OCI-LY7 (cell line): ENCODE results near the gene SLC25A13. TPM values are rescaled to one million over a fixed set of nuclear protein-coding genes. Genes with fewer than 3 reads are reported as not detected.

Experiments
- BruUV-seq: library from RNA; stranded (reverse); fragments of 400-500 nt; replicated peaks from 2 replicates; lab custom pipeline; 2021; lab: Mats Ljungman, UMichigan
- CTCF ChIA-PET: fragments of 300-600 bp; sonication (Branson Sonifier 250); formaldehyde crosslinking; loops from one replicate; lab custom pipeline; 2022; ENCODE audit warnings: antibody characterized with exemption; ENCODE audit not compliant: unreplicated experiment; lab: Charles Lee
- POLR2A ChIA-PET: fragments of 300-600 bp; sonication (Branson Sonifier 250); formaldehyde crosslinking; loops from one replicate; lab custom pipeline; 2022; ENCODE audit warnings: antibody characterized with exemption; lab: Charles Lee
- DNase-seq: peaks from one replicate; pipeline ENCODE4 v3.0.0-alpha.2; 2015; ENCODE audit warnings: low spot score
- H2AFZ ChIP-seq: fragments of 200-600 bp; sonication (generic), shearing (Covaris generic); 2 replicates; pipeline ENCODE4 v1.6.1; 2014; ENCODE audit warnings: mild to moderate bottlenecking, antibody characterized with exemption, low read length, moderate library complexity
- H3K27ac ChIP-seq: fragments of 200-600 bp; sonication (generic); 2 replicates; pipeline ENCODE4 v1.5.1; 2014; ENCODE audit warnings: mixed run types, low read depth, mild to moderate bottlenecking, moderate library complexity, low read length, inconsistent platforms; ENCODE audit not compliant: poor library complexity, severe bottlenecking
- H3K36me3 ChIP-seq: fragments of 200-600 bp; sonication (generic); 2 replicates; pipeline ENCODE4 v1.6.1; 2014; ENCODE audit warnings: mild to moderate bottlenecking, antibody characterized with exemption, low read length, moderate library complexity, mixed read lengths; ENCODE audit not compliant: insufficient read depth
- H3K4me1 ChIP-seq: fragments of 200-600 bp; sonication (generic); 2 replicates; pipeline ENCODE4 v1.5.1; 2014; ENCODE audit warnings: mild to moderate bottlenecking, low read length; ENCODE audit not compliant: insufficient read depth, poor library complexity, severe bottlenecking
- H3K4me2 ChIP-seq: fragments of 200-600 bp; sonication (generic); 2 replicates; pipeline ENCODE4 v1.6.1; 2014; ENCODE audit warnings: mild to moderate bottlenecking, low read length
- H3K4me3 ChIP-seq: fragments of 200-600 bp; sonication (generic); 2 replicates; pipeline ENCODE4 v1.5.1; 2014; ENCODE audit warnings: mild to moderate bottlenecking, low read depth, low read length; ENCODE audit not compliant: poor library complexity, severe bottlenecking
- H3K79me2 ChIP-seq: fragments of 200-600 bp; sonication (generic); 2 replicates; pipeline ENCODE4 v1.6.1; 2016; ENCODE audit warnings: low read depth, mild to moderate bottlenecking, low read length, moderate library complexity, mixed read lengths; ENCODE audit not compliant: insufficient read depth
- H3K9me2 ChIP-seq: fragments of 200-600 bp; sonication (generic); 2 replicates; pipeline ENCODE4 v1.6.1; 2016; ENCODE audit warnings: mild to moderate bottlenecking, low read length, mixed read lengths; ENCODE audit not compliant: insufficient read depth
- H3K9me3 ChIP-seq: fragments of 200-600 bp; sonication (generic); 2 replicates; pipeline ENCODE4 v1.6.1; 2014; ENCODE audit warnings: mild to moderate bottlenecking, mixed run types, low read length, mixed read lengths
- H4K20me1 ChIP-seq: fragments of 200-600 bp; sonication (generic); 2 replicates; pipeline ENCODE4 v1.6.1; 2014; ENCODE audit warnings: mild to moderate bottlenecking, antibody characterized with exemption, low read length, moderate library complexity, mixed read lengths; ENCODE audit not compliant: insufficient read depth
- EZH2phosphoT487 ChIP-seq: fragments of 200-600 bp; sonication (generic); IDR thresholded peaks from 2 replicates; pipeline ENCODE4 v1.6.1; 2018; ENCODE audit warnings: low read depth, borderline replicate concordance, mild to moderate bottlenecking, mixed run types, antibody characterized with exemption, low read length, moderate library complexity, mixed read lengths
- intact Hi-C: fragments of 100-400 bp; cut with micrococcal nuclease; formaldehyde crosslinking; loops from one replicate; pipeline ENCODE4 v1.10.0; 2022; ENCODE audit not compliant: unreplicated experiment
- total RNA-seq, 2 experiments: library from RNA; depleted of rRNA in 1 of 2; stranded (reverse); fragments of >200 nt in 1 of 2; shearing (Covaris generic) in 1 of 2; gene quantifications; 2 replicates each; pipeline ENCODE4 v1.2.3, GENCODE V29; 2014 to 2022
- TF ChIP-seq, protein P1 (sequence below): fragments of 200-600 bp; sonication (generic); conservative IDR thresholded peaks from 2 replicates; pipeline ENCODE4 v1.5.1; 2014; ENCODE audit warnings: mild to moderate bottlenecking, antibody characterized with exemption, low read length, moderate library complexity, mixed read lengths

SLC25A13 gene
- total RNA-seq, 2 experiments from 2014 or later: 0.63 TPM; not detected in 1

DNA sequence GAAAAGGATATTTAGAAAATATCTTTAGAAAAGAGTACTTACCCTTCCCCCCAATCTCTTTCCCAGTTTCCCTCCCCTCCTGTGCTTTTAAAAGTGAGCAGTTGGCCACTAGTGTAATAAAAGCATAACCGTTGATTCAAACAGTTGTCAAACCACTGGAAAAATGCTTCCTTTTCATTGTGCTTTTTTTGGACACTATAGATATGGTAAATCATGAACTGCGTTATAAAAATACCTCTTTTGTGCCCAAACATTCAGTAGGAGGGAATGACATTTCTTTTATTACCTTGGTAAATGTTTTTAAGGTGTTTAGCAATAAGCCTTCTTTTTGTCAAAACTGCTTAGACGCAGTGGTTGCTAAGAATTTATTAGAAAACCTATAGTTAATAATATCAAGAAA is 232.4 kb downstream of the SLC25A13 start:
- H3K27ac ChIP-seq: no peak overlapping the region
- no peaks in the 10 kb centered on the region for H3K79me2 ChIP-seq
- H3K4me1 ChIP-seq: no peaks in the 10 kb centered on the region
- H3K4me3 ChIP-seq: no peak overlapping the region
- no peak overlapping the region for H3K4me2 ChIP-seq
- DNase-seq: no peak
- H3K9me2 ChIP-seq: no peaks in the 10 kb centered on the region
- POLR2A ChIA-PET: interaction anchor here (0.7 kb wide), 1 partner anchor 397 kb away, joined by 4 read pairs; no protein-coding TSS in a partner anchor
- H4K20me1 ChIP-seq: no peaks in the 10 kb centered on the region
- CTCF ChIA-PET: no interaction called here
- H3K36me3 ChIP-seq: no peaks in the 10 kb centered on the region
- intact Hi-C loops: no loop called here
- BruUV-seq: no TSS peak
- TF ChIP-seq, protein P1, sequence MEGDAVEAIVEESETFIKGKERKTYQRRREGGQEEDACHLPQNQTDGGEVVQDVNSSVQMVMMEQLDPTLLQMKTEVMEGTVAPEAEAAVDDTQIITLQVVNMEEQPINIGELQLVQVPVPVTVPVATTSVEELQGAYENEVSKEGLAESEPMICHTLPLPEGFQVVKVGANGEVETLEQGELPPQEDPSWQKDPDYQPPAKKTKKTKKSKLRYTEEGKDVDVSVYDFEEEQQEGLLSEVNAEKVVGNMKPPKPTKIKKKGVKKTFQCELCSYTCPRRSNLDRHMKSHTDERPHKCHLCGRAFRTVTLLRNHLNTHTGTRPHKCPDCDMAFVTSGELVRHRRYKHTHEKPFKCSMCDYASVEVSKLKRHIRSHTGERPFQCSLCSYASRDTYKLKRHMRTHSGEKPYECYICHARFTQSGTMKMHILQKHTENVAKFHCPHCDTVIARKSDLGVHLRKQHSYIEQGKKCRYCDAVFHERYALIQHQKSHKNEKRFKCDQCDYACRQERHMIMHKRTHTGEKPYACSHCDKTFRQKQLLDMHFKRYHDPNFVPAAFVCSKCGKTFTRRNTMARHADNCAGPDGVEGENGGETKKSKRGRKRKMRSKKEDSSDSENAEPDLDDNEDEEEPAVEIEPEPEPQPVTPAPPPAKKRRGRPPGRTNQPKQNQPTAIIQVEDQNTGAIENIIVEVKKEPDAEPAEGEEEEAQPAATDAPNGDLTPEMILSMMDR: no peak
- no peak for TF ChIP-seq EZH2phosphoT487
- H2AFZ ChIP-seq: no peak overlapping the region
- no peaks in the 10 kb centered on the region for H3K9me3 ChIP-seq

DNA sequence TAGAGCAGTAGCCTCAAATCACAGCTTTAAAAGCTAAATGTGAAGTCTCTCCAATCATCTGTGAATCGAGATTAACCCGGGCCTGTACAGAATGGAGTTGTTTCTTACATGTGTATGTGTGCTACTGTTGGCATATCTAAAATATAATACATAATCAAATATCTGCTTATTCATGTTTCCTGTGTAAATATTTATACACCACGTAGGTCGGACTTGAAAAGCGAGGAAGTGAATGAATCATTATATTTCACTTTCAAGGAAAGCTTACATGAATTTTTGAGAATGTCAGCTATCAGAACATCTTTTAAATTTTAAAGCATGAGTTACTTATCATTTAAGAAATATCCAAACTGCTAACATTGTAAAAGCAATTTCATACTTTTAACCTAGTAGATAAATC is 233.3 kb downstream of the SLC25A13 start:
- H3K79me2 ChIP-seq: no peaks in the 10 kb centered on the region
- no peak overlapping the region for H3K4me2 ChIP-seq
- no peaks in the 10 kb centered on the region for H3K36me3 ChIP-seq
- no peak overlapping the region for H2AFZ ChIP-seq
- H3K9me2 ChIP-seq: no peaks in the 10 kb centered on the region
- H3K9me3 ChIP-seq: no peaks in the 10 kb centered on the region
- DNase-seq: no peak
- H3K27ac ChIP-seq: no peak overlapping the region
- no peak overlapping the region for H3K4me3 ChIP-seq
- TF ChIP-seq, protein P1: no peak
- no peak for TF ChIP-seq EZH2phosphoT487
- CTCF ChIA-PET: no interaction called here
- intact Hi-C loops: no loop called here
- BruUV-seq: no TSS peak
- POLR2A ChIA-PET: interaction anchor here (0.6 to 1.1 kb wide), 3 partner anchors 52 to 1888 kb away, joined by 3 read pairs; no protein-coding TSS in a partner anchor
- H4K20me1 ChIP-seq: no peaks in the 10 kb centered on the region
- no peaks in the 10 kb centered on the region for H3K4me1 ChIP-seq

DNA sequence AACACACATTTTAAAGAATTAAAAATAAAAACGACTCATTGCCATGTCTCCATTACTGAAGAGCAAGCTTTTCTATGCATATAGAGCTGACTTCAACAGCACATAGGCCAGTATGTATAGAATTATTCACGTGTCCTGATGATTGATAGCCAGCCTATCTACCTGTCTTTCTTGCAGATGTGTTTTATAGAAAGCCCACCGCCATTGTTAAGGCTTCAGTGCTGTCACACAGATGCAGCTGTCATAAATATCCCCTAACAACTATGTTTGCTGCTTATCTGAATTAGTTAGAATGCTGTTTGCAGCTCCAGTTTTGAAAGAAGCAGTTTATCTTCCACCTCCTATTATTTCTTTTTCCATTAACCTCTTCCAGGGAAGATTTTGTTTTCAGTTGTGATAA is 235.9 kb downstream of the SLC25A13 start:
- no TSS peak for BruUV-seq
- POLR2A ChIA-PET: interaction anchor here (0.8 kb wide), 1 partner anchor 27 kb away, joined by 3 read pairs; no protein-coding TSS in a partner anchor
- Histone ChIP-seq H3K79me2 (no peaks in the 10 kb centered on the region), H2AFZ (no peak overlapping the region), H4K20me1 (no peaks in the 10 kb centered on the region), H3K4me3 (no peak overlapping the region), H3K36me3 (no peaks in the 10 kb centered on the region), H3K4me1 (no peaks in the 10 kb centered on the region), H3K9me2 (no peaks in the 10 kb centered on the region), H3K9me3 (no peaks in the 10 kb centered on the region), H3K4me2 (no peak overlapping the region), H3K27ac (no peak overlapping the region)
- no peak for DNase-seq
- CTCF ChIA-PET: no interaction called here
- TF ChIP-seq, protein P1: no peak
- TF ChIP-seq EZH2phosphoT487: no peak
- intact Hi-C loops: no loop called here
